GM21360 (cell line): ENCODE measurements around the gene ASB16.
A peak's percentile ranks its signal among the peaks of the same experiment; 100 is the strongest.

Experiments used
- ATAC-seq: cut with Tn5 transposase; IDR thresholded peaks from one replicate; pipeline ENCODE4 v1.9.1; 2021; ENCODE audit warnings: mild to moderate bottlenecking, moderate library complexity; ENCODE audit not compliant: unreplicated experiment

ASB16 gene

DNA sequence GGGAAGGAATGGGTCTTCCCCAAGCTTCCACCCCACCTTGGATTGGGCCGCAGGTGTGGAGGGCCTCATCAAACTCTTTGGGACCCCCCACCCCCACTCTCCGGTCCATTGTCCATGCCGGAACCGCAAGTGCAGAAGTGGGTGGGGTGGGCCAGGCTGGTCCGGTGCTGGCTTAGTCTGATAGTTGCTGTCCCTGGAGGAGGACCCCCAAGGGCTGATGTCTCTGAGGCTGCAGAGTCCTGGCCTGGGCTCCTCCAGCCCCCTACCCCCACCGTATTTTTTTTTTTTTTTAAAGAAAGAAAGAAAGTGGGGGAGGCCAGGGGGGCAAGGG lies 36.3 kb downstream of the ASB16 start:
- ATAC-seq, result no peak

DNA sequence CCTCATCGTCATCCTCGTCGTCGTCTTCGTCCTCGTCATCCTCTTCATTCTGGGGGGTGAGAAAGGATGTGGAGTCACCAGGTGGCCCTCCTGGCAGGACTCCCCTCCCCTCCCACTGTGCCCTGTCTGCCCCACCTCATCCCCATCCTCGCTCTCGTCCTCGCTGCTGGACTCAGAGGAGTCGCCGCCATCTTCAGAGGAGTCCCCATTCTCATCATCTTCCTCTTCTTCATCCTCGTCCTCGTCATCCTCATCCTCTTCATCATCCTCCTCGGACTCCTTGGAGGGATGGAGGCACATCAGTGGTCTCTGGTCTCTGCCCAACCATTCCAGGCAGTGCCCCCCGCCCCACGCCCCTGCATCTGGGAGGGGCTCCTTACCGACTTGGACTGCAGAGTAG lies 36.8 kb downstream of the ASB16 start:
- ATAC-seq, result no peak

GRCh38 chr17:44207743-44208142 lies 37.2 kb downstream of the ASB16 start:
- ATAC-seq, result no peak

GRCh38 chr17:44209786-44210341 lies 39.4 kb downstream of the ASB16 start:
- ATAC-seq, result no peak

- ATAC-seq, result peak; percentile 74
Measured at GRCh38 chr17:44210342-44211192, 40.1 kb downstream of the ASB16 start.

GRCh38 chr17:44211281-44212265 lies 41.1 kb downstream of the ASB16 start:
- no peak for ATAC-seq

- ATAC-seq, result no peak
Measured at GRCh38 chr17:44212507-44213402, 42.3 kb downstream of the ASB16 start.

DNA sequence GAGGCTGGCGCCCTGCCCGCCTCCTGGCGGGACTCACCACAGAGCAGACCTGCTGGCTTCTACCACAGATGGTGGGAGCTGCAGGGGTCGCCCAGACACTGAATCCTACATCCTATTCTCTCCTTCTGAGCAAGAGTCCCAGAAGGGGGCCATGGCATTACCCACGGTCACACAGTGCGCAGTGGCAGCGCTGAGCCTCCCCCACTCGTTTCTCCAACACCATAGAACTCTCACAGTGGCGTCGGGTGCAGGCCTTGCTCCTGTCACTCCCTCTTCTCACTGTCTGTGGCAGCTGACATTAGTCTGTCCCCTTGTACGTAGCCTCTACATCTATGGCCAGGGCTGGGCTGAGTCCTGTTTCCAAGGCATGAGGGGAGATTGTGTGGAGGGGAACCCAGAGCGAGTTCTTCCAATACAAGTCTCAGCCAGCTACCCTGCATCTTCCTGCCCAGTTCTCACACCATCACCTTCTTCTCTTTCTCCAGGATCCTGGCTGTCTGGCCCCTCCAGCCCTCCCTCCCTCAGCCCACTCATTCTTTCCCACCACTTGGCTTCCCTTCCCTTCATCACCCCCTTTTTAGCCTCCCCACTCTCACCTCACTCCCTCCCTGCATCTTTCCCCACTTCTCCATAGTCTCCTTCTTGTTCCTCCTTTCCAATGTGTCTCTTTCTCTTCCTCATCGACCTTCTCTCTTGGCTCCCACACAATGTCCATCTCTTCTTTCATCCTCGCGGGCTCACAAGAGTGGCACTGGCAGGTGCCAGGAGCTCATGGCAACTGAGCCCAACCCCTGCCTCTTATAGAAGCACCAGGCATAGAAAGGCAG lies 43.1 kb downstream of the ASB16 start:
- ATAC-seq, result no peak

- no peak for ATAC-seq
Measured at GRCh38 chr17:44214230-44214494, 43.7 kb downstream of the ASB16 start.

DNA sequence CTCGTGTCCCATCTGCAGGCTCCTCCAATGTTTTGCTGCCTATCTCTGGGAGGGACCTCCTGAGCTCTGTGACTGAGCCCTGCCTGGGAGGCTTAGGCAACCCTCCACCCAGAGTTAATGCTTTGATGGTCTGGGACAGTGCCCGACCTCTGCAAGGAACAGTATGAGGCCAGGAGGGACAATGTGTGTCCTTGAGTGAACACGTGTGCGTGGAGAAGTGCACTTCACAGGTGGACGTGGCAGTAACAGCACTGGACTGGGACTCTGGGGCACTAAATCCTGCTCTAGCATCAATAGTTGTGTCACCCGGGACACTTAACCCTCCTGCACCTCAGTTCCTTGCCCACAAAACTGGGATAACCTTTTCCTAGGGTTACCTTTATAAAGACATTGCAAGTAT lies 44.4 kb downstream of the ASB16 start:
- ATAC-seq, result no peak

- no peak for ATAC-seq
Measured at GRCh38 chr17:44216173-44216572, 45.7 kb downstream of the ASB16 start.

GRCh38 chr17:44216694-44217093 lies 46.2 kb downstream of the ASB16 start:
- no peak for ATAC-seq

GRCh38 chr17:44217738-44218343 lies 47.3 kb downstream of the ASB16 start:
- no peak for ATAC-seq

DNA sequence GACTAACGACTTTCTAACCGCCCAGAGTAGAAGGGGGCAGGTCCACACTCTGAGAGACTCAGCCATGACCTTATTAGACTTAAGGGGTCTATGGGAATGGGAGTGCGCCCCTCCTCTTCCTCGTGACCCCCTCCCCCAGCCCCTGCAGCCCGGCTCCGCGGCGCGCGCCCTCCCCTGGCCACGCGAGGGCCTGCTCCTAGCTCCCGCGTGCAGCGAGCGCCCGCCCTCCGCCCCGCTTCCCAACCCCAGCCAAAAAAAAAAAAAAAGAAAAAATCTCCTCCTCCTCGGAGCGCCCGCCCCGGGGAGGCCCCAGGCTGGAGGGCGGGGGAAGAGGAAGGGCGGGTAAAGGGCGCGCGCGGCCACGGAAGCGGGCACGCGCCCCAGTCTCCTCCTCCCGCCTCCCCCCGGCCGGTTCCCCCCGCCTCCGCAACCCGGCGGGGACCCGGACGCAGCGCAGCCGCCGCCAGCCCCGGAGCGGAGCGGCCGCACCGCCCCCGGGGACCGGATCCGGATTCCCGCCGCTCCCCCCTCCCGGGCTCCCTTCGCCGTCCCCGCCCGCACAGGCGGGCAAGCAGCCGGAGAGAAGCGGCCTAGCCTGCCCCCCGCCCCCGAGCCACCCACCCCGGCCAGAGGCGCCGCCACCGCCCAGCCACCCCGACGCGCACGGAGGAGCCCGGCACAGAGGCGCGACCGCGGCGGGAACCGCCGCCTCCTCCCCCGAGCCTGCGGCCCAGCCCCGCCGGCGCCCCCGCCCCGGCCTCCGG lies 48.0 kb downstream of the ASB16 start:
- peak; percentile 27 for ATAC-seq

DNA sequence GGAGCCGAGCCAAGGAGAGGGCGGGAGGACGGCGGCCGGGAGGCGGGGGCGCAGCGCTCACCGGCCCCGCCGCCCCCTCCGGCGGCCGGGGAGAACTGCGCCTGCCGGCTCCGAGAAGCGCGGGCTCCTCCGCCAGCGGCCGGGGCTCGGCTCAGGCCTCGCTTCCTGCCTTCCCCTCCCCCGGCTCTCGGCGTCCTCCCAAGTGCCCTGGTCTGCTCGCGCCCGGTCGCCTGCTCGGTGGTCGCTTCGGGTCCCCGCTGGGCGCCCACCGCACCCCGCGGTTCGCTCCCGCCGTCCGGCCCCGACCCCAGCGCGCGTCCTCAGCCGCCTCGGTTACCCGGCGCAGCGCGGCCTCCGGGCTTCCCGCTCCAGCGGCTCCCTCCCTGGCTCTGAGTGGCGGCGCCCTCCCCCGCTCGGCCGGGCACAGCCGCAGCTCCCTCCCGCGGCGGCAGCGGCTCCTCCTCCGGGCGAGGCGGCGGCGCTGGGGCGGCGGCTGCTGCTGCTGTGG lies 48.7 kb downstream of the ASB16 start:
- ATAC-seq, result peak; percentile 28

DNA sequence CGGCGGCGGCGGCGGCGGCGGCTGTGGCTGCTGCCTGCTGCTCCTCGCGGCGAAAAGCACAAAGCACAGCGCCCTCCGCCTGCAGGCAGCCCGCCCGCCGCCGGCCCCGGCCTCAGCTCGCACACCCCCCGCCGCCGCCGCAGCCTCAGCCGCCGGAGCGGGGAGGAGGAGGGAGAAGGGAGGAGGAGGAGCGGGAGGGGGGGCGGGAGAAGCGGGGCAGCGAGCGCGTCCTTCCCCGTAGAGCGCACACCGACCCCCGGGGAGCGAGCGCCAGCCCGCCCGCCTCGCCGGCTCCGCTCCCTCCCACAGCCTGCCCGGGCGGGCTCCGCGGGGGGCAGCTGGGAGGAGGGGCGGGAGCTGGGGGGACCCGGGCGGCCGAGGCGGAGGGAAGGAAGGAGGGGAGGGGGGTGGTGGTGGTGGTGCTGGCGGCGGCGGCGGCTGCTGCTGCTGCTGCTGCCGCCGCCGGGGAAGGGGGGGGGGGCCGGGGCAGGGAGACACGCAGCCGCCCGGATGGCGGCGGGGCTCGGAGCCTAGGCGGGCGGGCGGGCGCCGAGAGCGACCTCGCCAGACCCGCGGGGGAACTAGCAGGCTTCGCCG lies 49.2 kb downstream of the ASB16 start, which contains the start of gene UBTF:
Gene UBTF (minus strand): TSS at position 60 of the 597 bp plus-strand sequence. CDS start 1,446 bp downstream, outside the sequence.
- peak; percentile 8 for ATAC-seq

DNA sequence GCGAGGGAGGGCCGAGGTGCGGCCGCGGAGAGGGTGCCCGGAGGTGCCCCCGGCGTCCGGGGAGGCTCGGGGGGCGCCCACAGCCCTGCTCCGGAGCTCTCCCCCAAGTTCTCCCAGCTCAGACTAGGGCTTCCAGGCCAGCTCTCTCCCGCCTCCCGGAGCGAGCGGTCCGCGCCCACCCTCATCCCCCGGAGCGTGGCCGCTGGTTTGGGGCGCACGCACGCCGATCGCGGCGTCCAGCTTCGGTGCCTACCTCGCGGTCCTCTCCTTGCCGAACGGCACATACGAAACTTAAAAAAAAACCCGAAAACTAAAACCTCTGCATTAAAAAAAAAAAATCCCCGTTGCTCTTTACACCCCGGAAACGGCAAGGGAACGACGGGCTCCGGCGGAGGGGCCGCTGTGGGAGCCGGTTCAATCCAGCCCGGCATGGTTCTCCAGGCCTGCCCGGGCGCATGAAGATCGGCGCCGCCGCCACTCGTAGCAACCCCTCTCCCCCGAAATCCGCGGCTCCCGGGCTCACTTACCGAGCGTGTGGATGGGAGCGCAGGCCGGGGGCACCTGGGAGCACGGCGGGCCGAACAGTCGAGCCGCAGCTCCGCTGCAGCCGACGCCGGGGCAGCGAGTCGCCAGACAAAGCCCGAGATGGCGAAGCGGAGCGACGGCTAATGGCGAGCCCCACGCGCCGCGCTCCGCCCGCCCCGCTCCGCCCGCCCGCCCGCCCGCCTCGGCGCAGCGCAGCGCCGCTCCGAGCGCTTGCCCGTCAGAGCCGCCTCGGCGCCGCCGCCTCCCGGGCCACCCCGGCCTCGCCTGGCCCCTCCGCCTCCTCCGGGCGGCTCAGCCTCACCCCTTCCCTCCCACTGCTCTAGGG lies 49.9 kb downstream of the ASB16 start:
- no peak for ATAC-seq
